NCI-H460 (cell line): ENCODE results near the gene ZNF219. TPM values are rescaled to one million over a fixed set of nuclear protein-coding genes. Genes with fewer than 3 reads are reported as not detected.

Source experiments
- DNase-seq: peaks from one replicate; pipeline ENCODE4 v3.0.0-alpha.2; 2016; ENCODE audit warnings: low read depth; ENCODE audit errors: extremely low read depth
- polyA plus RNA-seq: library from polyadenylated mRNA; depleted of rRNA; stranded (reverse); fragments of >200 nt; gene quantifications from 2 replicates; pipeline ENCODE4 v1.2.3, GENCODE V29; 2014; cell fraction: nucleus; rRNA removed
- total RNA-seq: library from RNA; depleted of rRNA; stranded (reverse); fragments of >200 nt; shearing (Covaris generic); gene quantifications from 2 replicates; pipeline ENCODE4 v1.2.3, GENCODE V29; 2014; rRNA removed

The ZNF219 gene
- 23.5 and 27.7 TPM in 2 replicates for total RNA-seq
- 114 and 119 TPM in 2 replicates for polyA plus RNA-seq

- DNase-seq: peak; percentile 45
Observed at GRCh38 chr14:21098076-21098891, at the start of gene ZNF219. ZNF219 (minus strand) TSS chr14:21098655; CDS start chr14:21093591, 5,064 bp downstream.

GRCh38 chr14:21145437-21145836 lies 47.0 kb upstream of the ZNF219 start:
- no peak for DNase-seq

GRCh38 chr14:21142357-21142756 lies 43.9 kb upstream of the ZNF219 start:
- DNase-seq: no peak

- DNase-seq: no peak
Observed at GRCh38 chr14:21136024-21136423, 37.6 kb upstream of the ZNF219 start.

- DNase-seq: no peak
Observed at GRCh38 chr14:21133901-21134300, 35.4 kb upstream of the ZNF219 start.

GRCh38 chr14:21123429-21123828 lies 25.0 kb upstream of the ZNF219 start:
- DNase-seq: no peak

GRCh38 chr14:21121122-21121521 lies 22.7 kb upstream of the ZNF219 start:
- no peak for DNase-seq

- no peak for DNase-seq
Observed at GRCh38 chr14:21120686-21121085, 22.2 kb upstream of the ZNF219 start.

- DNase-seq: no peak
Observed at GRCh38 chr14:21118933-21119332, 20.5 kb upstream of the ZNF219 start.

GRCh38 chr14:21113369-21113768 lies 14.9 kb upstream of the ZNF219 start:
- DNase-seq: no peak

- no peak for DNase-seq
Observed at GRCh38 chr14:21112255-21112654, 13.8 kb upstream of the ZNF219 start.

GRCh38 chr14:21109377-21110138 lies 11.1 kb upstream of the ZNF219 start:
- DNase-seq: no peak

- DNase-seq: no peak
Observed at GRCh38 chr14:21108791-21109190, 10.3 kb upstream of the ZNF219 start.

- peak; percentile 88 for DNase-seq
Observed at GRCh38 chr14:21107283-21107800, 8.9 kb upstream of the ZNF219 start.

GRCh38 chr14:21106498-21107282 lies 8.2 kb upstream of the ZNF219 start:
- DNase-seq: peak; percentile 88

- peak; percentile 83 for DNase-seq
Observed at GRCh38 chr14:21106176-21106497, 7.7 kb upstream of the ZNF219 start.

GRCh38 chr14:21105095-21105494 lies 6.6 kb upstream of the ZNF219 start:
- no peak for DNase-seq

- peak; percentile 87 for DNase-seq
Observed at GRCh38 chr14:21104448-21105060, 6.1 kb upstream of the ZNF219 start.

- peak; percentile 97 for DNase-seq
Observed at GRCh38 chr14:21103710-21104447, 5.4 kb upstream of the ZNF219 start.

- no peak for DNase-seq
Observed at GRCh38 chr14:21103411-21103709, 4.9 kb upstream of the ZNF219 start.
